Smooth muscle cell (in vitro differentiated cells): ENCODE measurements around the gene ARHGEF40. TPM values are rescaled to one million over a fixed set of nuclear protein-coding genes. Genes with fewer than 3 reads are reported as not detected.

Source experiments
- DNase-seq: peaks from one replicate; lab custom pipeline; 2025; ENCODE audit not compliant: unreplicated experiment; lab: John Stamatoyannopoulos, UW
- H2AFZ ChIP-seq: fragments of 200-600 bp; sonication (generic); 2 replicates; pipeline ENCODE4 v1.6.0; 2016; ENCODE audit warnings: antibody characterized with exemption, low read depth, mild to moderate bottlenecking
- H3F3A ChIP-seq: fragments of 200-600 bp; sonication (generic); 2 replicates; pipeline ENCODE4 v1.6.0; 2017; ENCODE audit warnings: antibody characterized with exemption, low read depth
- H3K27ac ChIP-seq: fragments of 200-600 bp; sonication (generic); 2 replicates; pipeline ENCODE4 v1.5.1; 2016; ENCODE audit warnings: low read depth, mild to moderate bottlenecking
- H3K27me3 ChIP-seq: fragments of 200-600 bp; sonication (generic); 2 replicates; pipeline ENCODE4 v1.6.1; 2016; ENCODE audit warnings: low read depth, mild to moderate bottlenecking
- H3K36me3 ChIP-seq: fragments of 200-600 bp; sonication (generic); 2 replicates; pipeline ENCODE4 v1.5.1; 2016; ENCODE audit warnings: low read depth
- H3K4me1 ChIP-seq: fragments of 200-600 bp; sonication (generic); 2 replicates; pipeline ENCODE4 v1.5.1; 2016; ENCODE audit warnings: low read depth
- H3K4me2 ChIP-seq: fragments of 200-600 bp; sonication (generic); 2 replicates; pipeline ENCODE4 v1.6.0; 2016; ENCODE audit warnings: mild to moderate bottlenecking
- H3K4me3 ChIP-seq: fragments of 200-600 bp; sonication (generic); 2 replicates; pipeline ENCODE4 v1.5.1; 2016; ENCODE audit warnings: mild to moderate bottlenecking
- H3K79me2 ChIP-seq: fragments of 200-600 bp; sonication (generic); 2 replicates; pipeline ENCODE4 v1.6.0; 2016; ENCODE audit warnings: low read depth, mild to moderate bottlenecking
- H3K9ac ChIP-seq: fragments of 200-600 bp; sonication (generic); 2 replicates; pipeline ENCODE4 v1.6.0; 2016; ENCODE audit warnings: low read depth
- H3K9me3 ChIP-seq: fragments of 200-600 bp; sonication (generic); replicated peaks from 2 replicates; pipeline ENCODE4 v1.5.1; 2016; ENCODE audit warnings: low read depth
- H4K20me1 ChIP-seq: fragments of 200-600 bp; sonication (generic); 2 replicates; pipeline ENCODE4 v1.6.0; 2016; ENCODE audit warnings: low read depth
- WGBS: methylation state at CpG from one replicate; pipeline ENCODE4 v1.1.7; 2016; ENCODE audit warnings: low lambda C conversion rate; 5-methylcytosine and 5-hydroxymethylcytosine counted together
- polyA plus RNA-seq: library from polyadenylated mRNA; unstranded; fragments of >200 nt; fragmentation: Nextera tagmentation; extraction: Ambion mirVana; gene quantifications from 2 replicates; pipeline ENCODE4 v1.2.1, GENCODE V29; 2016
- total RNA-seq: library from RNA; depleted of rRNA; stranded (reverse); fragments of >200 nt; gene quantifications from 2 replicates; pipeline ENCODE4 v1.2.3, GENCODE V29; 2014
- TF ChIP-seq, protein P1 (sequence below): fragments of 200-600 bp; sonication (generic); IDR thresholded peaks from 2 replicates; pipeline ENCODE4 v1.5.1; 2017; ENCODE audit warnings: borderline replicate concordance, mild to moderate bottlenecking, antibody characterized with exemption; ENCODE audit not compliant: insufficient read depth, poor library complexity, severe bottlenecking

The ARHGEF40 gene
- total and polyA plus RNA-seq, 2 experiments from 2014 or later: 67.8 to 74.4 TPM

DNA sequence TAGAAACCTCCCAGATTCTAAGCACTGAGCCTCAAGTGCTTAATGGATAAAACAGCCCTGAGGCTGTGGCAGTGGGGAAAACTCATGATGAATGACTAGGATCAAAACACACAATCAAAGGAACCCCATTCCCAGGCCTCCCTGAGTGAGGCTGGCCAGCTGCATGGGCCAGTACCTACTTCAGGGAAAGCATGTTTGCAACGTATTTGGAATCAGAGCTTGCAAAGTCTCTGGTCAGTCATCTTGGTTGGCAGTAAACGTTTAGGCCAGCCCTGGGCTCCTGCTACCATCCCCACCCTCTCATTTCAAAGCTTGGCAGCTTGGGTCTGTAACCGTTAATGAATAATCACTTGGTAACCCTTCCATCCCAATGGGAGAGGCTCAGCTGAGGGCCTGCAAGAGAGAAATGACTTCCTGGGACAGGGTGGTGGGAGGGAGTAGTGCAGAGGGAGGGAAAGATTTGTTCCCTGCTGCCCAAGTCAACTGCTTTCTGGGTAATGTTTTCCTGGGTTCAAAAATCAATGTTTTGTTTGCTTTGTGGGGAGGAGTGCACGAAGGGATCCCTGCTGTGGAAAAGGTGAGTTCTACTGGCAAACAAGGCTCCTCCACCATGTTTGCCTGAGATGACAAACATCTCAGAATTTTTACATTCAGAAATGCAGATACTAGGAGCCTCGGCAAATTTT is 14.5 kb upstream of the ARHGEF40 start:
- H3K4me1 ChIP-seq: no peaks in the 10 kb centered on the region

DNA sequence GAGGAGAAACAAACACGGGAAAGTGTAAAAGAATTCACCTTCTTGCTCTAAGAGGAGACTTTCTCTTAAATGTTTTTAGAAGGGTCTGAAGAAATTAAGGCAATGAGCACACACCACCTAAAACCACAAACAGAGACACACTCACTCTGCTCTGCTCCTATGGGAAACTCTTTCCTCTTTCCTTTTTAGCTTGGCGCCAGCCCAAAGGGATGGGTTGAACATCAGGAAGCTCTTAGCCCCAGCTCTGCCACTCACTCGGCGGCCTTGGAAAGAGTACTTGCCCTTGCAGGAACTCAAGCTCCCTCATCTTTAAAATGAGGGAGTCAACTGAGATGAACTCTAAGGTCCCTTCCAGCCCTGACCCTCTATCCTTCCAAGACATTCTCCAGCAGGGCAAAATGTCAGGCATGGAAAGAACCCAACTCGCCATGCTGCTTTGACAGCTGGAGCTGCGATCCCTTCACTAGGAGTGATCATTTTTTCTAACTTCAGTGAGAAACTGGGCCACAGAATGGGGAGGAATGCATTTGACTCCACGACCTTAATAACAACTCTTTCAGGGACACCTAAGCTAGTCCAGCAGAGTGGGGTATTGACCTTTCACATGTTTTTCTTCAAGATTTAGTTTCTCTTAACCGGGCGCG is 13.5 kb upstream of the ARHGEF40 start:
- DNase-seq: no peak
- H3K9ac ChIP-seq: no peak overlapping the region

More for the DNA sequence above, 14.5 kb upstream of the ARHGEF40 start:
- no peaks in the 10 kb centered on the region for H3K79me2 ChIP-seq
- DNase-seq: no peak
- 67% methylated on average over 5 of the region's 5 CpGs for WGBS
- no peak overlapping the region for H3K4me2 ChIP-seq
- no peak overlapping the region for H2AFZ ChIP-seq
- no peaks in the 10 kb centered on the region for H3K27me3 ChIP-seq
- H3F3A ChIP-seq: peaks cover 3% of the 10 kb centered on the region
- H3K36me3 ChIP-seq: no peaks in the 10 kb centered on the region
- no peak overlapping the region for H3K9ac ChIP-seq
- H3K27ac ChIP-seq: no peak overlapping the region
- TF ChIP-seq, protein P1, sequence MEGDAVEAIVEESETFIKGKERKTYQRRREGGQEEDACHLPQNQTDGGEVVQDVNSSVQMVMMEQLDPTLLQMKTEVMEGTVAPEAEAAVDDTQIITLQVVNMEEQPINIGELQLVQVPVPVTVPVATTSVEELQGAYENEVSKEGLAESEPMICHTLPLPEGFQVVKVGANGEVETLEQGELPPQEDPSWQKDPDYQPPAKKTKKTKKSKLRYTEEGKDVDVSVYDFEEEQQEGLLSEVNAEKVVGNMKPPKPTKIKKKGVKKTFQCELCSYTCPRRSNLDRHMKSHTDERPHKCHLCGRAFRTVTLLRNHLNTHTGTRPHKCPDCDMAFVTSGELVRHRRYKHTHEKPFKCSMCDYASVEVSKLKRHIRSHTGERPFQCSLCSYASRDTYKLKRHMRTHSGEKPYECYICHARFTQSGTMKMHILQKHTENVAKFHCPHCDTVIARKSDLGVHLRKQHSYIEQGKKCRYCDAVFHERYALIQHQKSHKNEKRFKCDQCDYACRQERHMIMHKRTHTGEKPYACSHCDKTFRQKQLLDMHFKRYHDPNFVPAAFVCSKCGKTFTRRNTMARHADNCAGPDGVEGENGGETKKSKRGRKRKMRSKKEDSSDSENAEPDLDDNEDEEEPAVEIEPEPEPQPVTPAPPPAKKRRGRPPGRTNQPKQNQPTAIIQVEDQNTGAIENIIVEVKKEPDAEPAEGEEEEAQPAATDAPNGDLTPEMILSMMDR: no peak
- no peak overlapping the region for H3K4me3 ChIP-seq
- no peaks in the 10 kb centered on the region for H4K20me1 ChIP-seq
- no peaks in the 10 kb centered on the region for H3K9me3 ChIP-seq

DNA sequence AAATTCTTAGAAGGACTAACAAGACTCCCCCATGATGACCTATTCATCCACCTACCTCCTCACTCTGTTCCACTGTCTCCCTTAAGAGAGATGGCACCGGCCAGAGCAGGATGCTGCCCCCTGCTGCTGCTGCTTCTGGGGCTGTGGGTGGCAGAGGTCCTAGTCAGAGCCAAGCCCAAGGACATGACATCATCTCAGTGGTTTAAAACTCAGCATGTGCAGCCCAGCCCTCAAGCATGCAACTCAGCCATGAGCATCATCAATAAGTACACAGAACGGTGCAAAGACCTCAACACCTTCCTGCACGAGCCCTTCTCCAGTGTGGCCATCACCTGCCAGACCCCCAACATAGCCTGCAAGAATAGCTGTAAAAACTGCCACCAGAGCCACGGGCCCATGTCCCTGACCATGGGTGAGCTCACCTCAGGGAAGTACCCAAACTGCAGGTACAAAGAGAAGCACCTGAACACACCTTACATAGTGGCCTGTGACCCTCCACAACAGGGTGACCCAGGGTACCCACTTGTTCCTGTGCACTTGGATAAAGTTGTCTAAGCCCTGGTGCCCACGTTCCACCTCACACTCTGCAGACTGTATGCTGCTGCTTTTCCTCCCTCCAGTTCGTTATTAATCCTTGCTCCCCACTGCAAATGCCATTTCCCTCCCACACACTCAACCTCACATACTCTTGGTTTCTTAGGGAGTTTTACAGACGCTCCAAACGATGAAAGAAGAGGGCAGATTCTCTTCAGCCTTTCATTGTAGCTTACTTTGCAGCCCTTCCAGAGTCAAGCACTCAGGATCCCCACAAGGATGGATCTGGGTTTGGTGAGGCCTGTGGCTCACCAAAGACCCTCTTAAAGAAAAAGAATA is 12.1 kb upstream of the ARHGEF40 start, which contains the start of gene RNASE8:
Gene RNASE8, plus strand, starts transcription at position 20 of the 873 bp plus-strand sequence. Its CDS starts 71 bp downstream, at position 91.
- Histone ChIP-seq H3K4me1 (peaks cover 1% of the 10 kb centered on the region), H3F3A (peaks cover 5% of the 10 kb centered on the region), H3K9ac (no peak within 1 kb of the TSS), H3K79me2 (no peaks in the 10 kb centered on the region), H3K27me3 (no peaks in the 10 kb centered on the region), H2AFZ (no peak within 1 kb of the TSS), H3K4me3 (no peak within 1 kb of the TSS), H4K20me1 (no peaks in the 10 kb centered on the region), H3K27ac (peak within 1 kb of the TSS; percentile 79), H3K9me3 (no peaks in the 10 kb centered on the region), H3K4me2 (peak within 1 kb of the TSS; percentile 52), H3K36me3 (no peaks in the 10 kb centered on the region)
- TF ChIP-seq, protein P1: no peak
- DNase-seq: no peak
- WGBS: 49% methylated on average over 8 of the region's 8 CpGs

More for the DNA sequence above, 13.5 kb upstream of the ARHGEF40 start:
- Histone ChIP-seq H3K27me3 (no peaks in the 10 kb centered on the region), H2AFZ (no peak overlapping the region), H3F3A (peaks cover 3% of the 10 kb centered on the region), H3K79me2 (no peaks in the 10 kb centered on the region), H3K9me3 (no peaks in the 10 kb centered on the region), H3K4me2 (no peak overlapping the region), H3K4me1 (no peaks in the 10 kb centered on the region), H4K20me1 (no peaks in the 10 kb centered on the region), H3K36me3 (no peaks in the 10 kb centered on the region), H3K27ac (no peak overlapping the region), H3K4me3 (no peak overlapping the region)
- TF ChIP-seq, protein P1: no peak
- WGBS: 95% methylated on average over 10 of the region's 10 CpGs
